Stimulated activated naive CD8-positive, alpha-beta T cell treated with anti-CD3 and anti-CD28 coated beads, Interleukin-15, amount 100 ng/mL, for 72 hours (primary cell): ENCODE measurements around the gene NAPSA.
A peak's percentile ranks its signal among the peaks of the same experiment; 100 is the strongest.

Source experiments
- ATAC-seq: fragments of 150-1000 bp; cut with Tn5 transposase; 2 replicates; pipeline ENCODE4 v1.10.0; 2021; ENCODE audit warnings: mild to moderate bottlenecking, moderate library complexity
- DNase-seq, 2 donors: peaks; one replicate each; pipeline ENCODE4 v3.0.0; 2021 to 2022
- H3K27ac Mint-ChIP-seq, 2 donors: one replicate each; pipeline ENCODE4 v1.8.0; 2022; ENCODE audit warnings: mild to moderate bottlenecking in 2 of 2, mixed read lengths in 2 of 2, moderate library complexity in 2 of 2
- H3K27me3 Mint-ChIP-seq: one replicate; pipeline ENCODE4 v1.8.0; 2022; ENCODE audit warnings: mixed read lengths
- H3K4me1 Mint-ChIP-seq: one replicate; pipeline ENCODE4 v1.8.0; 2022; ENCODE audit warnings: mild to moderate bottlenecking, mixed read lengths
- H3K4me3 Mint-ChIP-seq, 2 donors: one replicate each; pipeline ENCODE4 v1.8.0; 2022; ENCODE audit warnings: mild to moderate bottlenecking in 2 of 2, mixed read lengths in 2 of 2, moderate library complexity in 1 of 2
- H3K9me3 Mint-ChIP-seq, 2 donors: one replicate each; pipeline ENCODE4 v1.8.0; 2022; ENCODE audit warnings: mixed read lengths in 2 of 2

The NAPSA gene

DNA sequence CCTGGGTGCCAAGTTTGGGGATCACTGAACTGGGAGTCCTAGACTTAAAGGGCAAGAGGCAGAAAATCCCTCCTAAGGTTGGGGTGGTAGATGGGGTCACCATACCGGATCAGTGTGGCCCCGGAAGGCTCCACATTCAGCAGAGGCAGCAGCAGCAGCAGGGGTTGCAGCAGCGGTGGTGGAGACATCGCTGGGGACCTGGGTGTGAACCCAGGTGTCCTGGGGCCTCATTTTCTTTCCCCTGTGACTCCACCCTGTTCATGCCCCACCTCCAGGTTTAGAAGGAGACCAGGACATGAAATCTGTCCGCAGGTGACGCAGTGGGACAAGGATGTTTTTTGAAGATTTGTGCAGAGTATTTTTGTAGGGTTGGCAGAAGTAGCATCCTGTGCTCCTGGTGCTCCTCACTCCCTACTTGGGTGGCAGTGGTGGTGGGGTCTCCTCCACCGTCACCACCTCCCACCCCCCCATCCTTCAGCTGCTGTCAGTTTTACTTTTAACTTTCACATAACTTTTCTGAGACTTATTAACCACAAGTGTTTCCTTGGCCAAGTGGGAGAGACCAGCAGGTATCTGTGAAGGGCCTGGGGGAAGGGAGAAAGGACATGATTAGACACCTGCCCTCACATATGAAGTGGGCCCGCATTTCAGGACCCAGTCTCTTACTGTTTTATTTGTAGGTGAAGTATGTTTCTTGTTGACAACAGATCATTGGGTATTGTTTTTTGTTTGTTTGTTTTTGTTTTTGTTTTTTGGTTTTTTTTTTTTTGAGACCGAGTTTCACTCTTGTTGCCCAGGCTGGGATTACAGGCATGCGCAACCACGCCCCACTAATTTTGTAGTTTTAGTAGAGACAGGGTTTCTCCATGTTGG is at the start of gene NAPSA:
Gene NAPSA (minus strand): TSS at position 206 of the 873 bp plus-strand sequence. CDS start 18 bp downstream, at position 188.
- Mint-ChIP-seq H3K27me3 (no peaks in the 10 kb centered on the region), H3K9me3 (peaks cover 0 to 6% of the 10 kb centered on the region in 2 donors), H3K4me1 (peaks cover 86% of the 10 kb centered on the region), H3K27ac (peak within 1 kb of the TSS; percentile 38 to 94), H3K4me3 (peak within 1 kb of the TSS; percentile 76 to 82)
- DNase-seq (peak in 1 of 2 donors; percentile 32), ATAC-seq (peak; percentile 6)

GRCh38 chr19:50413531-50413930 is 48.1 kb upstream of the NAPSA start:
- Mint-ChIP-seq H3K27me3 (peaks cover 3% of the 10 kb centered on the region), H3K27ac (no peak overlapping the region), H3K9me3 (no peaks in the 10 kb centered on the region), H3K4me1 (peaks cover 20% of the 10 kb centered on the region), H3K4me3 (no peak overlapping the region)
- DNase-seq, result no peak
- ATAC-seq, result no peak

GRCh38 chr19:50413096-50413495 is 47.7 kb upstream of the NAPSA start:
- Mint-ChIP-seq H3K9me3 (no peaks in the 10 kb centered on the region), H3K27ac (no peak overlapping the region), H3K4me1 (peaks cover 15% of the 10 kb centered on the region), H3K4me3 (no peak overlapping the region), H3K27me3 (no peaks in the 10 kb centered on the region)
- ATAC-seq (no peak), DNase-seq (no peak)

GRCh38 chr19:50412419-50412818 is 47.0 kb upstream of the NAPSA start:
- Mint-ChIP-seq H3K9me3 (no peaks in the 10 kb centered on the region), H3K27me3 (no peaks in the 10 kb centered on the region), H3K4me3 (no peak overlapping the region), H3K4me1 (peaks cover 15% of the 10 kb centered on the region), H3K27ac (no peak overlapping the region)
- ATAC-seq (no peak), DNase-seq (no peak)

GRCh38 chr19:50410109-50410508 is 44.7 kb upstream of the NAPSA start:
- ATAC-seq (no peak), DNase-seq (no peak)
- H3K4me1 Mint-ChIP-seq, result peaks cover 9% of the 10 kb centered on the region
- H3K4me3 Mint-ChIP-seq, result no peak overlapping the region
- no peak overlapping the region for H3K27ac Mint-ChIP-seq
- no peaks in the 10 kb centered on the region for H3K27me3 Mint-ChIP-seq
- H3K9me3 Mint-ChIP-seq, result no peaks in the 10 kb centered on the region

GRCh38 chr19:50409347-50409746 is 43.9 kb upstream of the NAPSA start:
- no peaks in the 10 kb centered on the region for H3K27me3 Mint-ChIP-seq
- peak overlapping the region in 1 of 2 donors; percentile 48 for H3K27ac Mint-ChIP-seq

DNA sequence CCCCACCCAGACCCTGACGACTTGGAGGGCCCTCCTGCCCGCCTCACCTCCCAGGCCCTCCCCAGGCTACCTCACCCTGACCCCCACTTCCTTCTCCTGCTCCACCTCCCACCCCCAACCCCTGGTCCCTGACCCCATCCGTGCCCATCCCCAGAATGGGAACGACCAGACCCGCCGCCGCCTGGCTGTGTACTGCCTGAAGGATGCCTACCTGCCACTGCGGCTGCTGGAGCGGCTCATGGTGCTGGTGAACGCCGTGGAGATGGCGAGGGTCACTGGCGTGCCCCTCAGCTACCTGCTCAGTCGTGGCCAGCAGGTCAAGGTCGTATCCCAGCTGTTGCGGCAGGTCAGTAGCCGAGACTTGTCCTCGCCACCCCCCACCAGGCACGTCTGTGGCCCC is 41.4 kb upstream of the NAPSA start:
- no peaks in the 10 kb centered on the region for H3K9me3 Mint-ChIP-seq
- H3K4me3 Mint-ChIP-seq, result no peak overlapping the region
- no peak overlapping the region for H3K27ac Mint-ChIP-seq
- H3K4me1 Mint-ChIP-seq, result no peaks in the 10 kb centered on the region
- ATAC-seq (no peak), DNase-seq (no peak)
- no peaks in the 10 kb centered on the region for H3K27me3 Mint-ChIP-seq

More at GRCh38 chr19:50409347-50409746, 43.9 kb upstream of the NAPSA start:
- DNase-seq, result no peak
- Mint-ChIP-seq H3K9me3 (no peaks in the 10 kb centered on the region), H3K4me1 (peaks cover 1% of the 10 kb centered on the region), H3K4me3 (no peak overlapping the region)
- ATAC-seq, result no peak

DNA sequence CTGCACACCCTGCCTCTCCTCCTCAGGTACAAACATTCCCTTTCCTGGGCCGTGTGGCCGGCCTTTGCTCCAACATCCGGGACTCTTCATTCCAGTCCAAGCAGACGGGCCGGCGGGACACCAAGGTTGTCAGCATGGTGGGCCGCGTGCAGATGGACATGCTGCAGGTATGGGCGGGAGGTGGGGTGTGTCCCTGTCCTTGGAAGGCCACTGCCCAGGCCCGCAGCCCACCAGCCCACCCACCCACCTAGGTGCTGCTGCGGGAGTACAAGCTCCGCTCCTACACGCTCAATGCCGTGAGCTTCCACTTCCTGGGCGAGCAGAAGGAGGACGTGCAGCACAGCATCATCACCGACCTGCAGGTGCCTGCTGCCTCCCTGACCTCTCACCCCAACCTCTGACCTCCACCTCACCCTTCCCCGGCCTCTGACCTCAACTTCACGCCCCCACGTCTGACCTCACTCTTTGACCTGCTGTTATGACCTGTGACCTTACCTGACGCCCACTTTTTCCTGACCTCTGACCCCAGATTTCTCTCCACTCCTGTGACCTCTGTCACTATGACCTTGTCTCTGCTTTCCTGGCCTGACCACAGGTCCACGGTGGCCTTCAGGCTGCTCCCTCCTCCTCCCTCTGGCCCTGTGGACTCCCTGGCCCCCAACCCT is 40.8 kb upstream of the NAPSA start:
- Mint-ChIP-seq H3K4me1 (no peaks in the 10 kb centered on the region), H3K4me3 (no peak overlapping the region), H3K27ac (no peak overlapping the region), H3K9me3 (no peaks in the 10 kb centered on the region), H3K27me3 (no peaks in the 10 kb centered on the region)
- DNase-seq, result no peak
- no peak for ATAC-seq

DNA sequence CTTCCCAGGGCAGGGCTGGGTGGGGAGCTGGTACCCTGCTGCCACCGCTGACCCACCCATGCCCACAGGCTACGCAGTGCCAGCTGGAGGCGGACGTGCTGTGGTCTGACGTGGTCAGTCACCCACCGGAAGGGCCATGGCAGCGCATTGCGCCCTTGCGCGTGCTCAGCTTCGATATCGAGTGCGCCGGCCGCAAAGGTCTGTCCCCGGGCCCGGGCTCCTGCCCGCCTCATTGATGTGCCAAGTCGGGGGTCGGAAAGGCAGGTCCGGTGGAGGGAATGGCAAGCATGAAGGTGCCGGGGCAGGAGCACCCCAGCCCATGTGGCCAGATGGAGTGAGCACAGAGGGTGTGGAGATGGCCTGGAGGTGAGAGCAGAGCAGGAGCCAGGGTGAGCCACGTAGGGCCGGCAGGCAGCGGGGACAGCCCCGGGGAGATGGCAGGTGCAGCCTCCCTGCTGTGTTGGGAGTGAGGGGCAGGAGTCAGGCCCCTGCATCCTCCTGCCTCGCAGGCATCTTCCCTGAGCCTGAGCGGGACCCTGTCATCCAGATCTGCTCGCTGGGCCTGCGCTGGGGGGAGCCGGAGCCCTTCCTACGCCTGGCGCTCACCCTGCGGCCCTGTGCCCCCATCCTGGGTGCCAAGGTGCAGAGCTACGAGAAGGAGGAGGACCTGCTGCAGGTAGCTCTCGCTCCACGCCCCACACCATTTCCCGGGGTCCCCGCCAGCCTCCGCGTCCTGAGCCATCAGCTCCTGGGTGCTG is 37.3 kb upstream of the NAPSA start:
- DNase-seq, result no peak
- no peaks in the 10 kb centered on the region for H3K9me3 Mint-ChIP-seq
- peaks cover 10% of the 10 kb centered on the region for H3K4me1 Mint-ChIP-seq
- H3K27ac Mint-ChIP-seq, result no peak overlapping the region
- ATAC-seq, result no peak
- no peak overlapping the region for H3K4me3 Mint-ChIP-seq
- no peaks in the 10 kb centered on the region for H3K27me3 Mint-ChIP-seq

- Mint-ChIP-seq H3K4me1 (peaks cover 13% of the 10 kb centered on the region), H3K4me3 (no peak overlapping the region), H3K27me3 (no peaks in the 10 kb centered on the region), H3K9me3 (no peaks in the 10 kb centered on the region), H3K27ac (no peak overlapping the region)
- DNase-seq (no peak), ATAC-seq (no peak)
Observed at GRCh38 chr19:50401605-50402450, 36.4 kb upstream of the NAPSA start.

DNA sequence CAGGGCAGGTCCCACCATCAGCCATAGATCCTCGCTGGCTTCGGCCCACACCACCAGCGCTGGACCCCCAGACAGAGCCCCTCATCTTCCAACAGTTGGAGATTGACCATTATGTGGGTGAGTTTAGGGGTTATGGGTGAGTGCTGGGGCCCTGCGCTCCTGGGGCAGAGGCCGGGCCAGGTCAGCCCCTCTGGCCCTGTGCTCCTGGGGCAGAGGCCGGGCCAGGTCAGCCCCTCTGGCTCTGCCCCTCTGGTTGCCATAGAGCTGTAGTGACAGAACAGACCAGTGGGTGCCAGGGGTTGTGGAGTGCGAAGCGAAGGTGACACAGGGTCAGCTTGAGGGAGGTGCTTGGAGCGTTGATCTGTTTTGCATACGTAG is 33.9 kb upstream of the NAPSA start:
- peak overlapping the region in 1 of 2 donors; percentile 36 for H3K27ac Mint-ChIP-seq
- no peaks in the 10 kb centered on the region for H3K9me3 Mint-ChIP-seq
- H3K4me3 Mint-ChIP-seq, result no peak overlapping the region
- DNase-seq (no peak), ATAC-seq (no peak)
- H3K27me3 Mint-ChIP-seq, result no peaks in the 10 kb centered on the region
- H3K4me1 Mint-ChIP-seq, result peaks cover 13% of the 10 kb centered on the region

DNA sequence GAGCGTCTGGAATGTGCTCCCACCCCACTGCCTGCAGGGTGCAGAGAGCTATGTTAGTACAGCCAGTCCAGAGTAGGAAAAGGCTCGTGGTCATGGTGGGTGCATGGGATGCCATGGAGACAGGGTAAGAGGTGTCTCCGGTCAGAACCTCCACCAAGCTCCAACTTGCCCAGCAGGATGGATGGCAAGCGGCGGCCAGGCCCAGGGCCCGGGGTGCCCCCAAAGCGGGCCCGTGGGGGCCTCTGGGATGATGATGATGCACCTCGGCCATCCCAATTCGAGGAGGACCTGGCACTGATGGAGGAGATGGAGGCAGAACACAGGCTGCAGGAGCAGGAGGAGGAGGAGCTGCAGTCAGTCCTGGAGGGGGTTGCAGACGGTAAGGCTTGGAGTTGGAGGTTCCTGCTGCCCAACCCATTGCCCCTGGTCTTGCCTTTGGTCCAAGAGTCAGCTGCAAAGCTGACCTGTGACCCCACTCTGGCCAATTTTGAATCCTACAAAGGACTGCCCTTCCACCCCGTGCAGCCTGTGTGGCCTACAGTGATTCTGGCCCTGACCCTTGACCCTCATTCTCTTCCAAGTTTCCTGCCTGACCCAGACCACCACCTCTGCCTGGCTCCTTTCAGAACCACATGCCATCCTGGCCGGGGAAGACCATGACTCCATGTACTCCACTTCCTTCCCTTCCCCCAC is 33.4 kb upstream of the NAPSA start:
- Mint-ChIP-seq H3K27me3 (no peaks in the 10 kb centered on the region), H3K27ac (peak overlapping the region in 1 of 2 donors; percentile 36), H3K4me1 (peaks cover 13% of the 10 kb centered on the region), H3K9me3 (no peaks in the 10 kb centered on the region), H3K4me3 (no peak overlapping the region)
- DNase-seq (no peak), ATAC-seq (no peak)

GRCh38 chr19:50394017-50394416 is 28.6 kb upstream of the NAPSA start:
- no peak for DNase-seq
- no peak overlapping the region for H3K4me3 Mint-ChIP-seq
- peak overlapping the region in 1 of 2 donors; percentile 85 for H3K27ac Mint-ChIP-seq
- no peaks in the 10 kb centered on the region for H3K9me3 Mint-ChIP-seq
- ATAC-seq, result no peak
- H3K4me1 Mint-ChIP-seq, result peaks cover 16% of the 10 kb centered on the region
- H3K27me3 Mint-ChIP-seq, result no peaks in the 10 kb centered on the region

GRCh38 chr19:50393589-50393988 is 28.1 kb upstream of the NAPSA start:
- Mint-ChIP-seq H3K27me3 (no peaks in the 10 kb centered on the region), H3K9me3 (no peaks in the 10 kb centered on the region), H3K27ac (peak overlapping the region; percentile 57 to 85), H3K4me3 (no peak overlapping the region), H3K4me1 (peaks cover 15% of the 10 kb centered on the region)
- no peak for DNase-seq
- ATAC-seq, result peak; percentile 40
